IPS-NIHi7 (cell line): ENCODE measurements around the gene KIF20B.
A peak's percentile ranks its signal among the peaks of the same experiment; 100 is the strongest.

Source experiments
- DNase-seq: peaks from one replicate; pipeline ENCODE4 v3.0.0; 2012; ENCODE audit warnings: mixed read lengths; ENCODE audit errors: extremely low spot score

The KIF20B gene

GRCh38 chr10:89701242-89702120 lies at the start of gene KIF20B:
Gene KIF20B, plus strand, starts transcription at chr10:89701590. Its CDS starts 3,705 bp downstream, at chr10:89705295.
- DNase-seq = peak; percentile 99

GRCh38 chr10:89651916-89652573 lies 49.3 kb upstream of the KIF20B start:
- no peak for DNase-seq

GRCh38 chr10:89652806-89653370 lies 48.5 kb upstream of the KIF20B start:
- no peak for DNase-seq

GRCh38 chr10:89653410-89653869 lies 48.0 kb upstream of the KIF20B start:
- DNase-seq = no peak

- DNase-seq = no peak
These were observed 45.7 kb upstream of the KIF20B start for GRCh38 chr10:89655722-89656121.

- DNase-seq = no peak
These were observed 44.1 kb upstream of the KIF20B start for GRCh38 chr10:89657302-89657701.

GRCh38 chr10:89659143-89660131 lies 42.0 kb upstream of the KIF20B start:
- no peak for DNase-seq

GRCh38 chr10:89662596-89662995 lies 38.8 kb upstream of the KIF20B start:
- no peak for DNase-seq

GRCh38 chr10:89663144-89663543 lies 38.2 kb upstream of the KIF20B start:
- no peak for DNase-seq

- DNase-seq = no peak
These were observed 37.2 kb upstream of the KIF20B start for GRCh38 chr10:89664203-89664602.

- no peak for DNase-seq
These were observed 36.1 kb upstream of the KIF20B start for GRCh38 chr10:89665302-89665701.

- DNase-seq = no peak
These were observed 35.3 kb upstream of the KIF20B start for GRCh38 chr10:89666138-89666537.

- DNase-seq = no peak
These were observed 32.9 kb upstream of the KIF20B start for GRCh38 chr10:89668386-89669071.

- no peak for DNase-seq
These were observed 31.4 kb upstream of the KIF20B start for GRCh38 chr10:89669985-89670384.

- DNase-seq = no peak
These were observed 30.5 kb upstream of the KIF20B start for GRCh38 chr10:89670926-89671325.

GRCh38 chr10:89677341-89677740 lies 24.0 kb upstream of the KIF20B start:
- no peak for DNase-seq

GRCh38 chr10:89679986-89680385 lies 21.4 kb upstream of the KIF20B start:
- DNase-seq = no peak

GRCh38 chr10:89683883-89684282 lies 17.5 kb upstream of the KIF20B start:
- DNase-seq = no peak

GRCh38 chr10:89684604-89685003 lies 16.8 kb upstream of the KIF20B start:
- no peak for DNase-seq

GRCh38 chr10:89685936-89686335 lies 15.5 kb upstream of the KIF20B start:
- DNase-seq = no peak

- DNase-seq = no peak
These were observed 11.4 kb upstream of the KIF20B start for GRCh38 chr10:89690027-89690426.
